Effector CD8-positive, alpha-beta T cell (primary cell): ENCODE measurements around the gene DVL2.
"Not testable (repeated sequence)": the region's sequence is repeated elsewhere in the genome, so short reads cannot be mapped to it uniquely, and the experiment has no call there.

Experiments
- DNase-seq: peaks from one replicate; lab custom pipeline; 2025; lab: John Stamatoyannopoulos, UW

DVL2 gene

GRCh38 chr17:7256766-7257456 lies 22.6 kb upstream of the DVL2 start:
- no peak for DNase-seq

GRCh38 chr17:7254511-7254910 lies 20.2 kb upstream of the DVL2 start:
- no peak for DNase-seq

GRCh38 chr17:7253082-7253481 lies 18.8 kb upstream of the DVL2 start:
- DNase-seq = no peak

GRCh38 chr17:7252176-7253043 lies 18.1 kb upstream of the DVL2 start, which contains the start of gene ELP5:
ELP5 (plus strand) TSS chr17:7252215; CDS start chr17:7252551, 336 bp downstream.
- peak; percentile 79 for DNase-seq

- peak; percentile 99 for DNase-seq
These were observed 17.4 kb upstream of the DVL2 start, which contains the start of gene CTDNEP1 for GRCh38 chr17:7251661-7252175. CTDNEP1 (minus strand) TSS chr17:7251734; CDS start chr17:7251296, 438 bp downstream.

GRCh38 chr17:7250695-7251627 lies 16.6 kb upstream of the DVL2 start:
- DNase-seq = no peak

- no peak for DNase-seq
These were observed 15.5 kb upstream of the DVL2 start for GRCh38 chr17:7249830-7250229.

GRCh38 chr17:7249214-7249613 lies 14.9 kb upstream of the DVL2 start:
- DNase-seq = no peak

GRCh38 chr17:7248796-7249195 lies 14.5 kb upstream of the DVL2 start:
- DNase-seq = no peak

- no peak for DNase-seq
These were observed 12.5 kb upstream of the DVL2 start for GRCh38 chr17:7246779-7247178.

GRCh38 chr17:7243838-7244237 lies 9.5 kb upstream of the DVL2 start:
- DNase-seq = not testable (repeated sequence)

- no peak for DNase-seq
These were observed 9.1 kb upstream of the DVL2 start for GRCh38 chr17:7243453-7243729.

- peak; percentile 93 for DNase-seq
These were observed 8.6 kb upstream of the DVL2 start for GRCh38 chr17:7242717-7243452.

- DNase-seq = peak; percentile 88
These were observed 7.7 kb upstream of the DVL2 start, which contains the start of gene GABARAP for GRCh38 chr17:7241783-7242716. GABARAP (minus strand) TSS chr17:7242449; CDS start chr17:7242330, 119 bp downstream.

GRCh38 chr17:7241090-7241733 lies 6.9 kb upstream of the DVL2 start:
- no peak for DNase-seq

- no peak for DNase-seq
These were observed 6.1 kb upstream of the DVL2 start for GRCh38 chr17:7240375-7240774.

GRCh38 chr17:7239091-7240027 lies 5.0 kb upstream of the DVL2 start, which contains the start of gene PHF23:
PHF23 (minus strand) TSS chr17:7239457; CDS start chr17:7239279, 178 bp downstream.
- peak; percentile 93 for DNase-seq
